ENCODE results near the gene BACH2. TPM values are rescaled to one million over a fixed set of nuclear protein-coding genes. Genes with fewer than 3 reads are reported as not detected.

BACH2 gene
- total RNA-seq, 1 experiment from 2014 or later, result 3.3 TPM

GRCh38 chr6:89970609-89971337, 325.9 kb downstream of the BACH2 start:
- BruUV-seq (replicated peaks), result no TSS peak
- ATAC-seq (peak; percentile 88), DNase-seq (ENCODE audit: low read depth, low spot score) (peak; percentile 16)
- H3K9me3 ChIP-seq (ENCODE audit: control insufficient read depth in 1 of 2, insufficient read depth in 1 of 2, low read depth in 1 of 2, low read length in 2 of 2), result no peaks in the 10 kb centered on the region
- H3K9ac ChIP-seq (ENCODE audit: low read length), result no peak overlapping the region
- H3K79me2 ChIP-seq (ENCODE audit: insufficient read depth, low read length), result no peaks in the 10 kb centered on the region
- no peak overlapping the region for H3K4me3 ChIP-seq (replicated peaks in 1 of 2; ENCODE audit: low read depth in 1 of 2, low read length in 2 of 2)
- ChIA-PET CTCF (interaction anchor here (0.7 to 1.3 kb wide), 2 partner anchors 315 to 507 kb away, joined by 3 read pairs; no protein-coding TSS in a partner anchor), RAD21 (ENCODE audit: low non-redundant PET in 1 of 2, low total read pairs in 2 of 2, uncharacterized antibody in 2 of 2, unreplicated experiment in 2 of 2) (no interaction called here), POLR2A (no interaction called here)
- H3K4me2 ChIP-seq (ENCODE audit: low read length), result no peak overlapping the region
- H3K27me3 ChIP-seq (ENCODE audit: insufficient read depth, low read length), result no peaks in the 10 kb centered on the region
- H4K20me1 ChIP-seq (ENCODE audit: insufficient read depth), result no peaks in the 10 kb centered on the region
- H3K36me3 ChIP-seq (ENCODE audit: control insufficient read depth in 1 of 2, insufficient read depth in 2 of 2, low read length in 2 of 2), result no peaks in the 10 kb centered on the region
- TF ChIP-seq TCF7L2 (IDR thresholded peaks at IDR 0.05; ENCODE audit: borderline replicate concordance, extremely low read depth, insufficient read depth, insufficient read length), result no peak
- TF ChIP-seq EZH2 (IDR thresholded peaks at IDR 0.05), result no peak
- peak; percentile 86 for TF ChIP-seq RAD21 (IDR thresholded peaks at IDR 0.05; ENCODE audit: low read depth)
- TF ChIP-seq FOSL1 (IDR thresholded peaks at IDR 0.05; ENCODE audit: low read depth), result no peak
- TF ChIP-seq SRF (IDR thresholded peaks at IDR 0.05; ENCODE audit: low read depth), result no peak
- no peak for TF ChIP-seq ZFX (IDR thresholded peaks at IDR 0.05)
- no peak for TF ChIP-seq MAX (IDR thresholded peaks at IDR 0.05)
- TF ChIP-seq, protein P1, sequence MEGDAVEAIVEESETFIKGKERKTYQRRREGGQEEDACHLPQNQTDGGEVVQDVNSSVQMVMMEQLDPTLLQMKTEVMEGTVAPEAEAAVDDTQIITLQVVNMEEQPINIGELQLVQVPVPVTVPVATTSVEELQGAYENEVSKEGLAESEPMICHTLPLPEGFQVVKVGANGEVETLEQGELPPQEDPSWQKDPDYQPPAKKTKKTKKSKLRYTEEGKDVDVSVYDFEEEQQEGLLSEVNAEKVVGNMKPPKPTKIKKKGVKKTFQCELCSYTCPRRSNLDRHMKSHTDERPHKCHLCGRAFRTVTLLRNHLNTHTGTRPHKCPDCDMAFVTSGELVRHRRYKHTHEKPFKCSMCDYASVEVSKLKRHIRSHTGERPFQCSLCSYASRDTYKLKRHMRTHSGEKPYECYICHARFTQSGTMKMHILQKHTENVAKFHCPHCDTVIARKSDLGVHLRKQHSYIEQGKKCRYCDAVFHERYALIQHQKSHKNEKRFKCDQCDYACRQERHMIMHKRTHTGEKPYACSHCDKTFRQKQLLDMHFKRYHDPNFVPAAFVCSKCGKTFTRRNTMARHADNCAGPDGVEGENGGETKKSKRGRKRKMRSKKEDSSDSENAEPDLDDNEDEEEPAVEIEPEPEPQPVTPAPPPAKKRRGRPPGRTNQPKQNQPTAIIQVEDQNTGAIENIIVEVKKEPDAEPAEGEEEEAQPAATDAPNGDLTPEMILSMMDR (IDR thresholded peaks at IDR 0.05 in 2 of 3, conservative IDR thresholded peaks at IDR 0.05 in 1 of 3; ENCODE audit: borderline replicate concordance in 1 of 3, insufficient read depth in 1 of 3, low read depth in 2 of 3, low read length in 2 of 3), result peak; percentile 51 to 77 (median 62)
- H2AFZ ChIP-seq (ENCODE audit: low read depth, low read length, poor library complexity, severe bottlenecking), result no peak overlapping the region
- no peak overlapping the region for H3K27ac ChIP-seq (ENCODE audit: low read depth, low read length)
- H3K9me2 ChIP-seq (ENCODE audit: insufficient read depth), result no peaks in the 10 kb centered on the region
- intact Hi-C loops (cut with micrococcal nuclease), result loop anchor here (1.0 to 5.0 kb wide), 4 partner anchors 207 to 509 kb away; no protein-coding TSS in a partner anchor
- H3K4me1 ChIP-seq (ENCODE audit: control insufficient read depth in 1 of 2, insufficient read depth in 2 of 2, low read length in 2 of 2), result no peaks in the 10 kb centered on the region

Measured in HCT116 (cell line).